ENCODE data around the gene GORAB.

Gene GORAB, protein sequence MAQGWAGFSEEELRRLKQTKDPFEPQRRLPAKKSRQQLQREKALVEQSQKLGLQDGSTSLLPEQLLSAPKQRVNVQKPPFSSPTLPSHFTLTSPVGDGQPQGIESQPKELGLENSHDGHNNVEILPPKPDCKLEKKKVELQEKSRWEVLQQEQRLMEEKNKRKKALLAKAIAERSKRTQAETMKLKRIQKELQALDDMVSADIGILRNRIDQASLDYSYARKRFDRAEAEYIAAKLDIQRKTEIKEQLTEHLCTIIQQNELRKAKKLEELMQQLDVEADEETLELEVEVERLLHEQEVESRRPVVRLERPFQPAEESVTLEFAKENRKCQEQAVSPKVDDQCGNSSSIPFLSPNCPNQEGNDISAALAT

GRCh38 chr1:170531758-170532657 is at the start of gene GORAB:
Gene GORAB, plus strand, starts transcription at chr1:170532166. Its CDS starts 58 bp downstream, at chr1:170532224.
- peak; percentile 81 to 82 for DNase-seq

DNA sequence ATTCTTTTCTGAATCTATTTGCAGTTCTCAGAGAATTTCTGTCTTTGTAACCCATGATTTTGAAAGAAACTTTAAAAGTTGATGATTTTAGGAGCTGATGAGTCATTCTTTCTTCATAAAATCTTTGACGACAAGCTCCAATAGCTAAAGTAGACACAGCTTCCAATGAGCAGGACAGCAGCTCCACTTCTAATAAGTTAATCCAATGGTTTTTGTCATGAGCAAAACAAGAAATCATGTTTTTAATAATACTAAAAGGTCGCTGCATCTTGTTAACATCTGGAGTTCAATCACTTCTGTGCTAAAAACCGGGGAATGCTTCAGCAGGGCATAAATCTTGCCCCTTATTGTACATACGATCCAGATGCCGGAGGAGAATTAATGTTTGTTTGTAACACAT is 48.9 kb upstream of the GORAB start:
- no peak for DNase-seq

DNA sequence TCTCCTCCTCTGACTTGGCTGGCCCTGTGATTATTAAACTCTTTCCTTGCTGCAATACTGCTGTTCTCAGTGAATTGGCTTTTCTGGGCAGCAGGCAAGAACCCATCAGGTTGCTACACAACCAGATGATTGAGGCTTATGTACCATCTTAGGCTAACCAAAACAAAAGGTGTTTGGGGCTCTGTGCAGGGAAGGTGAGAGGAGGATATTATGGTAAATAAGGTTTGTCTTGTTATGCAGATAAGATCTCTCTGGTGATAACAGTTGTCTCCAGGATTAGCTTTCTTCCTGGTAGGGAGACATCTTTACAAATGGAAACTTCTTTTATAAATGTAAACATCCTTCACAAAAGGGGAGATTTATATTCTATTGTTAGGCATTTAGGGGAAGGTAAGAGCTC is 44.5 kb upstream of the GORAB start:
- DNase-seq, result no peak

DNA sequence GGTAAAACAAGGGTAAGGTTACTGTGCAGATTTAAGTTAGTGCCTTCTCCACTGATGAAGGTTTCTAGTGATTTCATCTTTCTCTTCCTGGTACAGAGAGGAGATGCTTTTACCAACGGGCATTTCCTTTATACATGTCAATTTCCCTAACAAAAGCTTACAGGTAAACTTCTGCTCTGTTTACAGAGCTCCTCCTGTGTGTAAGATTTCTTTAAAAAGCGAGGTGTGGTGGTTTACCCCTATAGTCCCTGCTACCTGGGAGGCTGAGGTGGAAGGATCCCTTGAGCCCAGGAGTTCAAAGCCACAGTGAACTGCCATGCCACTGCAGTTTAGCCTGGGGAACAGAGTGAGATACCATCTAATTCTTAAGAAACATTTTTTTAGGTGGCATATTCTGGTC is 40.7 kb upstream of the GORAB start:
- no peak for DNase-seq

DNA sequence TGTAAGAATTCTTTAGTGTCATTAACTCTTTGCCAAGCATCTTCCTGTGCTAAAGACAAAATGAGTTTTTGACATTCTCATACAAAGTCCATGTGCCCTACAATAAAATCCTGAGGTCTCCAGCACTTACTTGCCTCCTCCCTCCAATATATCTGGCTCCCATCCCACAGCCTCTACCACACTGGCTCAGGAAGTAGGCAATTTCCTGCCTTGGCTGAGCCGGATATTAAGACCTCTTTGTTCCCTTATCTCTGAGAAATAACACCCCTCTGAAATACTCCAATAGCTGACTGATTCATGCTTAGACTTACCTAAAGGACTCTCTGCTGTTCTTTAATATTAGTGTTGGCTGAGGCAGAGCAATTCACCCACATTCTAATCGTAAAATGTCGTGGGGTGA is 37.6 kb upstream of the GORAB start:
- DNase-seq, result peak; percentile 65 to 66

DNA sequence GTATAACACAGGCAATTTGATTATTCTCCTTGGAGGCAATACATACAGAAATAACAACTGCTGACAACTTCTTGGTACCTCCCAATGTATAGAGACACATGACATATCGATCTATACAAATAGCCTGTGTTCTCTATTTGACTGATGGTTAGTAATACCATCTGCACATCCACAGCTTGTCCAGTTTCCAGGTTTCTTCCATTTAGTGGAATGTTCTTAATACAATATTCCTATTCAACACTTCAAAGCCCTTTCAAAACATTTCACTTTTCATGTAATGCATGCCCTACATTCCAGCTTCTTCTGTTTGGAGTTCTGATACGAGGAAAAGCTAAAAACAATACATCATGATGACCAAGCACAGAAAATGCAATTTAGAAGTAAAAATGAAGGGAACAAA is 37.0 kb upstream of the GORAB start:
- no peak for DNase-seq

GRCh38 chr1:170498876-170499275 is 33.1 kb upstream of the GORAB start:
- DNase-seq, result no peak

- no peak for DNase-seq
These were observed 28.3 kb upstream of the GORAB start for GRCh38 chr1:170503665-170504064.

- no peak for DNase-seq
These were observed 21.8 kb upstream of the GORAB start for GRCh38 chr1:170510163-170510562.

GRCh38 chr1:170511038-170511437 is 20.9 kb upstream of the GORAB start:
- DNase-seq, result no peak

- DNase-seq, result no peak
These were observed 18.8 kb upstream of the GORAB start for GRCh38 chr1:170513138-170513537.

GRCh38 chr1:170518185-170518834 is 13.7 kb upstream of the GORAB start:
- DNase-seq, result no peak

DNA sequence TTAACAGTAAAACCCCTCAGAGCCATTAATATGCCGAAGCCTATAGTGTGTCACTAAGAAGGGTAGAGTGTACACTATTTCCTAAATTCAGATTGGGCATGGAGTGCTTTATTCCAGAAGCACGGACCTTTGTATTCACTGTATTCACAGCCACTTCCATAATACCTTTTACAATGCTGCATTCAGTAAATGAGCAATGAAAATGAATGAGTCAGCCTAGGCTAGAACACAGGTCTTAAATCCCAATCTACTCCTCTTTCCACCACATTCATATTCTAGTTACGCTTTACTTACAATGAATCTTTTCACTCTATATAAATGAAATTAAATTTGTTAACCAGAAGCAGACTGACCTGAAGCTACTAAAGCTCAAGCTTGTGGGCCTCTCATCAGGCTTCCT is 13.0 kb upstream of the GORAB start:
- DNase-seq, result no peak

- DNase-seq, result no peak
These were observed 11.4 kb upstream of the GORAB start for GRCh38 chr1:170520601-170521000.

GRCh38 chr1:170521818-170522217 is 10.1 kb upstream of the GORAB start:
- no peak for DNase-seq

DNA sequence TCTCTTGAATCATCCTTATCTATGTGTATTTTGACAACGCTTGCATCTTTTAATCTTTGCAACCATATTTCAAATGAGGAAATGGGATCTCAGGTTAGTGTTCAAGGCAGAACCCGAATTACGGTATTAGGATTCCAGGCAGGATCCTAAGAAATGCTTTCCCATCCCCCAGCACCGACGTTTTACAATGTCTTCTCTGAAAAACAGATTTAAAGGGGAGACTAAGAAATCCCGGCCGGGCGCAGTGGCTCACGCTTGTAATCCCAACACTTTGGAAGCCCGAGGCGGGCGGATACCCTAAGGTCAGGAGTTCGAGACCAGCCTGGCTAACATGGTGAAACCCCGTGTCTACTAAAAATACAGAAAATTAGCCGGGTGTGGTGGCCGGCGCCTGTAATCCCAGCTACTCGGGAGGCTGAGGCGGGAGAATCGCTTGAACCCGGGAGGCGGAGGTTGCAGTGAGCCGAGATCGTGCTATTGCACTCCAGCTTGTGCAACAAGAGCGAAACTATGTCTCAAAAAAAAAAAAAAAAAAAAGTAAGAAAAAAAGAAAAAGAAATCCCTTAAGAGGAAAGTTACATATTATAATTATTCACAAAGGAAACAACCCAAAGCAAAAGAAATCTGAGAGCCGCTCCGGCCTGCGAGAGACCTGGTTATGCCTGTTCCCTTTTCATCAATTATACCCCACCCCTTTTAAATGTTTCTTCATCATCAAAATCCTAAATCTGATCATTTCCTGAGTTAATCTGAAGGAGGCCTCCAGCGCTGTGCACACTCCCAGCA is 801 bp upstream of the GORAB start:
- peak in 1 of 2 experiments; percentile 29 for DNase-seq

GRCh38 chr1:170533298-170533697 is 1.3 kb downstream of the GORAB start:
- DNase-seq, result peak; percentile 54 to 62

GRCh38 chr1:170534626-170535147 is 2.7 kb downstream of the GORAB start:
- no peak for DNase-seq

- no peak for DNase-seq
These were observed 3.5 kb downstream of the GORAB start for GRCh38 chr1:170535418-170535817.

DNA sequence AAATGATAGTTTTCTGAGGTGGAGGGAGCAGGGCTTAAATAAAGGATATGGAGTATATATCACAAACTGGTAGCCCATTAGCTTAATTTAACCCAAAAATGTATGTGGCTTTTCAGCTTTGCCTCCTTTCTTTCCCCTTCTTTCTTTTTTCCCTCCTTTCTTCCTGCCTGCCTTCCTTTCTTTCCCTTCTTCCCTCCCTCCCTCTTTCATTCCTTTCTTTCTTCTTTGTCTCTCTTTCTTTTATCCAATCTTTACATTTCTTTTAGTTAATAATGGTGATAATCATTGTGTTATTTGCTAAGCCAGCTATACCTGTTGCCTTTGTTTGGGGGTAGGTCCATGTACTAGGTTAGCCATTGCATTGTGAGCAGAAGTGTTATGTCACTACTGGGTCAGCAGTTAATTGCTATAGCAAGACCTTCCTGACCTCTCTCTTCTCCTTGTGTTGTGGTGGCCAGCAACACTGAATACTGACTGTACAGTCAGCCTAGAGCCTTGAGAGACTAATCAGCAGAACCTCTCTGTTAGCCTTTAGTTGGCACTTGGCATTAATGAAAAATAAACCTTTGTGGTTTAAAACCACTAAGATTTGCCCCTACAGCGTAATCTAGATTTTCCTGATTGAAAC is 5.1 kb downstream of the GORAB start:
- no peak for DNase-seq

- DNase-seq, result no peak
These were observed 6.0 kb downstream of the GORAB start for GRCh38 chr1:170537798-170538503.
